T-helper 1 cell (primary cell): ENCODE results near the gene TMEM200C.
A peak's percentile ranks its signal among the peaks of the same experiment; 100 is the strongest.
"Not testable (repeated sequence)": the region's sequence is repeated elsewhere in the genome, so short reads cannot be mapped to it uniquely, and the experiment has no call there.

Experiments used
- DNase-seq, 5 donors: peaks; one replicate each; pipeline ENCODE4 v3.0.0-alpha.2; 2012 to 2020

TMEM200C gene

DNA sequence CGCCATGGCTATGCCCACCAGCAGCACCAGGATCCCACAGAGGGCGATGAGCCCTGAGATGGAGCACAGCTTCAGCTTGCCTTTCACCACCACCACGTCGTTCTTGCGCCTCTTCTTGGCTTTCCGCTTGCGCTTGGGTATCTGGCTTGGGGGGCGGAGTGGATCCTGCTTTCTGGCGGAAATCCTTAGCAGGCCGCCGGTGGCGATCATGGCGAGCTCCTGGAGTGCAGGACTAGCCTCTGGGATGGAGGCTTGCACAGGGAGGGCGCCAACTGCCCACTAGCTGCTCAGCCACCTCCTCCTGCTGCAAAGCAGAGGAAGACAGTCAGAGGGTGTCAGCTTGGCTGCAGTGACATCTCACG, 3.5 kb downstream of the TMEM200C start:
- DNase-seq, result no peak

DNA sequence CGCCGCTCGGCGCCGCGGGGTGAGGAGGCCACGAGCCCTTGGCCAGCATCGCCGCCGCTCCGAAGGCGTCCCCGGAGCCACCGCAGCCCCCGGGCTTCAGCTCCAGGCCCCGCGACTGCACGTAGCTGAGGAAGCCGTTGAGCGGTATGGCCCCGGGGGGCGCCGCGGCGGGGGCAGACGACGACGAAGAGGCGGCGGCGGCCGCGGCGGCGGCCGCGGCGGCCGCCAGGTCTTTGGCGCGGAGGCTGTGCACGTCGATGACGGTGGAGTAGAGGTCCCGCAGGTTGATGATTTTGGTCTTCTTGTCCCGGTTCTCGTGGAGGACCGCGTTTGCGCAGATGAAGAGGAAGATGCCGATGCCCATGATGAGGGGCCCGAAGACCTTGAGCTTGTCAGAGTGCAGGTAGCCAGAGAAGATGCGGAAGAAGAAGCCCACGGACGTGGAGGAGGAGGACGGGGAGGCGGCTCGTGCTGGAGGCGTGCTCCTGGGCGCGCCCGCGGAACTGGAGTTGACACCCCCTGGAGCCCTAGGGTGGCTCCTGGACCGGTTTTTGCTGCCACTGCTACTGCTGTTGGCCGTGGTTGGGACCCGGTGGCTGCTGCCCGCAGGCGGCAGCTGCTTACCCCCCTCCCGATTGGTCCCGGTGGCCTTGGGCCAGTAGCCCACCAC, 4.0 kb downstream of the TMEM200C start:
- no peak for DNase-seq

DNA sequence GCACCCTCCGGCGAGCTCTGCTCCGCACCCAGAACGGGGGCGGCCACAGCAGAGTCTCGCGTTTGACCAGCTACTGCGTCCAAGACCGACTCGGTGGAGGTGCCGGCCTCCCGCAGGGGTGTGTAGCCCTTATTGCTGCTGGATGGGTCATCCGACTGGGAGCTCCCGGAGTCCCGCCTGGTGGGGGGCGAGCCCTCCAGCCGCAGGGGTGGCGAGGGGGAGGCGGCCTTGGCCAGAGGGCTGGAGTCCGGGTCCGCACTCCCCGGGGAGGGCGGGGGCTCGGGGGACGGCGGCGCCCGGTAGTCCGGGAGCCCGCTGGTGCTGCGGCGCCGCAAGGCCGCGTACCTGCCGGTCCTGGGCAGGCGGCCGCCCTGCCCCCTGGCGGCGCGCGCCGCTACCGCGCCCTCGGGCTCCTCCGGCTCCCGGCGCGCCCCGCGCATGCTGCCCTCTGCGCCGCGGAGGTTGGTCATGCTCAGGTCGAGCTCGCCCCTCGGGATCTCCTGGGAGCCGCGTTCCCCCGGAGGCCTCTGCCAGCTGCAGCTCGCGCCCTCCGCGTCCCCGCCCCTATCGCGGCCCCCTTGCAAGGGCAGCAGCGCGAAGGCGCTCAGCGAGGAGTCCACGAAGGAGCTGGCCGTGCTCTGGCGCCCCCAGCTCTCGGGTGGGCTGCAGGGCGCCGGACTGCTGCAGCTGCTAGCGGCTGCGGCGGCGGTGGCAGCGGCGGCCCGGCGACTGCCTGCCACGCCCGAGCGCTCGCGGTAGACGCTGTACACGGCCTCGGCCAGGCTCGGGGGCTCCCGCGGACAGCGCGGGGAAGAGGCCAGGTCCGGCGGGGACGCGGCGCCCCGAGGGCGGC, 4.8 kb downstream of the TMEM200C start:
- peak in 3 of 5 donors; percentile 3 to 30 (median 19) for DNase-seq

- DNase-seq, result no peak
Measured at GRCh38 chr18:5885361-5885760, 10.0 kb downstream of the TMEM200C start.

DNA sequence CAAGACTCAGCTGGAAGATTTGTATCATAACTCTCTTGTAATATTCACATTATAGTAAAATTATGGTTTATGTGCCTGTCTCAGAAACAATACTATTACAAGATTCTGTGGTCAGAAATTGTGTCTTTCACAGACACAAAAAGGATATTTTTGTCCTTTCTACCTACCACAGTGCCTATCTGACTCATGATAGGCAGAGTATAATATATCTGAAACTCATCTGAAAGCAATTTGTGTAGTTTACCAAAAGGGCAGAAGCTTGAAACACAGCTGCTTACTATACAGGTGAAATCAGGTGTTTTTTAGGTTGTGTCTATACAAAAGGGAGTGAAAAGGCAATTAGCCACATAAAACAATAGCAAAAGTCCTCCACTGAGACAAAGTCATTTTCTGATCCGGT, 10.9 kb downstream of the TMEM200C start:
- DNase-seq, result no peak

GRCh38 chr18:5879479-5879882, 15.8 kb downstream of the TMEM200C start:
- DNase-seq, result no peak

DNA sequence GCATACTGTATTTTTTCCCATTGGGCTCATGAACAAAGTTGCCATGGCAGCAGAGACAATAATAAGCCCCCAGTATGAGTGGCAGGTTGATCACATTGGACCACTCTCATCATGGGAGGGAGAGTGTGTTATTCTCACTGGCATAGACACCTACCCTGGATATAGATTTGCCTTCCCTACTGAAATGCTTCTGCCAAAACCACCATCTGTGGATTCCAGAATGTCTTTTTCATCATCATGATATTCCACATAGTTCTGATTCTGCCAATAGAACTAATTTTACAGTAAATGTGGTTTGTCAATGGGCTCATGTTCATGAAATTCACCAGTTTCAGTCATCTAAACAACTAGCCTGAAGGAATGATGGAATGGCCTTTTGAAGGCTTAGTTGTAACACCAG, 18.4 kb downstream of the TMEM200C start:
- DNase-seq, result no peak

DNA sequence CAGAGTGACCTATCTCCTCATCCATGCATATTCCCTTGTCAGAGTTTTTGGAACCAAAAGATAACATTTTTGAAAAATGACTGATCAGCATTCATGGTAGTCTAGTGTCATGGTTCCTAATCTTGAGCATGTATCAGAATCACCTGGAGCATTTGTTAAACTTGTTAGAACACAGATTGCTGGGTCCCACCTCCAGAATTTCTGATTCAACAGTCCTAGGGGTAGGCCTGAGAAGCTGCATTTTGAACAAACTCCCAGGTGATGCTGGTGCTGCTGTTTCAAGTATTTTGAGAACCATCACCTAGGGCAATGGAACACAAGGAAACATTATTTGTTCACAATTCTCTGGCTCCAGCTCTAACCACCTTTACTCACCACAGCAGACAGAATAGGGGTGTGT, 21.0 kb downstream of the TMEM200C start:
- no peak for DNase-seq

GRCh38 chr18:5872886-5873285, 22.4 kb downstream of the TMEM200C start:
- DNase-seq, result no peak

DNA sequence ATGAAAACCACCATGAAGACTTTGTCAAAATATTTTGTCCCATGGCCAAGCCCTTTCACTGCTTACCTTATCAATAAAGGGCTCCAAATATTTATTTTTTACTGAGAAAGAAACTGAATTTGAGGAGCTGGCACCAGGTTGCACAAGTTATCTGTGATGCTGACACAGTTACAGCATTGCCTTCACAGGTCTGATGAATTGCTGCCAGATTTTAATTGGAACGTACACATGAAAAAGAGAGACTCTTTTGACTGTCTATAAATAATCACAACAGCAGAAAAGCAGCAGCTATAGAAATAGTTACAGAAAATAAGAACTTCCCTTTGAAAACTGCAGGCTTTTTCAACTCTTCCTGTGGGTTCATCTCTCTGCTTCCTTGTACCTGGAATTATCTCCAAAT, 23.9 kb downstream of the TMEM200C start:
- no peak for DNase-seq

DNA sequence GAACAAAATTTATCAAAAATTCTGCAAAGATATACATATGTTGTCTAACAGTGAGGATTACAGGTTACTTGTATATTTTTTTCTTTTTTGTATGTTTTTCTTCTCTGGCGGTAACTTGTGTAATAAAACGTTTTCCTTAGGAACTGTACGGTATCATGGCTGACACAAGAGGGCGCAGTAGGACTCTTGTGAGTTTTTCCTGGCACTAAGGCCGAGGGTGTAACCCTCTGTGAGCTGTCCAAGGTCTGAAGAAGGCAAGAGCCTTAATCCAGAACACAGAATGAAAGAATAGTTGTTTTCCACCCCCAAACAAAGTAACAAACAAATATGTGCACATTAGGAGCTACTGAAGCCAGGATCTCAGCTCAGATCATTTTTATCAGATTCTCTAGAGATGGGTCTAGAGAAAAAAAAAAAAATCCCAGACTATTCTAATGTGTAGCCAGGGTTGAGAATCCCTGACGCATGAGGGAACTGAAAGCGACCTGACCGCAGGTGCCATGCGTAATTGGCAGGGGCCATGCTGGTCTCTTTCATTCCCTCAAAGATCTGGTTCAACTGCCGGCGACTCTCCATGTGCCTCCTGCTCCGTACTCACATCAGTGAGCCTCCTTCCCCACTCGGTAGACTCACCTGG, 27.0 kb downstream of the TMEM200C start:
- DNase-seq, result peak in 1 of 5 donors; percentile 43

DNA sequence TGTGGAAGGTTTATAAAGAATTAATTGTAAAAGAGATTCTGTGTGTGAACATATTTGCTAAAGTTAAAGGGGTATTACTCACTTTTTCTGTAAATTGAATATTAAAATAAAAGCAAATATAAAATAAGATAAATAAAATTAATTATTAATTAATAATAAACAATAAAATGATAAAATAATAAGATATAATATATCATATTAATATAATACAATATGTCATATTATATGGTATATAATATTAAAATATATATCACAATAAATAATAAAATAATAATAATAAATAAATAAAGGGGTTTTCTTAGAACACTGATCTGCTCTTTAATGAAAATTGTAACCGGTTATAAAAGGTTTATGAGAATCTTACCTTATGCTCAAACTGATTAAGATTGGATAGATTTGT, 29.8 kb downstream of the TMEM200C start:
- no peak for DNase-seq

DNA sequence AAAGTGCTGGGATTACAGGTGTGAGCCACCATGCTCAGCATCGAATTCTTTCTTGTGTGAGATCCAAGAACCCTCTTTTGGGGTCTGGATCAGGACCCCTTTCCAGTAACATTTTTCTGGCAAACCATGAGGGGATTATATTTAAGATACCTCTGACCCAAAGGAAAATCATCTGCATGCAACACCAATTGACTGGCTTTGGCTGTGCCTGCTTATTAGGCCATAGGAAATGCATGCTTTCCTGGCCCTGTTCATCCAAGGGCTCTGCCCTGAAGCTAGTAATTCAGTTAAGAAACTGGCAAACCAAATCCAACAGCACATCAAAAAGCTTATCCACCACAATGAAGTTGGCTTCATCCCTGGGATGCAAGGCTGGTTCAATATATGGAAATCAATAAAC, 33.2 kb downstream of the TMEM200C start:
- DNase-seq, result not testable (repeated sequence)

DNA sequence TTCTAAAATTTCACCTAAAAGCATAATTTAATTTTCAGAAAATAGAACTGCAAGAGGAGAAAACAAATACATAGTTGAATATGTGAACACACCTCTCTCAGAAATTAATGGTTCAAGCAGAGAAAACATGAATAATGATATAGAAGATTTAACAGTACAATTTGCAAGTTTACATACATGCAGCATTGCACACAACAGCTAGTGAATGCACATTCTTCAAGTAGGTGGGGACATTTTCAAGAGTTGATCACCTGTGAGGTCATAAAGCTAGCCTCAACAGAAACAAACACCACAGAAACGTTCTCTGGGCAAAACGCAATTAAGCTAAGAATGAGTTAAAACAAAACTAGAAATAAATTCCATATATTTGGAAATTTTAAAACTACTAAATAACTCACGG, 38.1 kb downstream of the TMEM200C start:
- no peak for DNase-seq

DNA sequence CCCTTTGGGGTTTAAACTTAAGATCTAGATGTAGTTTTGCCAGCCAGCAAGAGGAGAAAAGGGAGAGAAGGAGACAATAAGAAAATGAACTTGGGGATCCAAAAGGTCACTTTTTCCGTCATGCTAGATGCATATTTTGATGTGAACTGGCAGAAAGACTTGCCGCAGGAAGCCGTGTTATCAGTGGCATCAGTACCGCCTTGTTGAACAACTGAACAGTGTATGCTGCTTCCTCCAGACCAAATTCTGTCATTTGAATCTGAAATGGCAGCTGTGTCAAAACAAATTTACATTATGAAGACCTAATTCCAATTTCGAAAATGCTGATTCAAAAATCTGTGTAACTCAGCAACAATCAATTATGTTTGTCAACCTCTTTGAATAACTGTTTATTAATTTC, 42.1 kb downstream of the TMEM200C start:
- DNase-seq, result no peak

DNA sequence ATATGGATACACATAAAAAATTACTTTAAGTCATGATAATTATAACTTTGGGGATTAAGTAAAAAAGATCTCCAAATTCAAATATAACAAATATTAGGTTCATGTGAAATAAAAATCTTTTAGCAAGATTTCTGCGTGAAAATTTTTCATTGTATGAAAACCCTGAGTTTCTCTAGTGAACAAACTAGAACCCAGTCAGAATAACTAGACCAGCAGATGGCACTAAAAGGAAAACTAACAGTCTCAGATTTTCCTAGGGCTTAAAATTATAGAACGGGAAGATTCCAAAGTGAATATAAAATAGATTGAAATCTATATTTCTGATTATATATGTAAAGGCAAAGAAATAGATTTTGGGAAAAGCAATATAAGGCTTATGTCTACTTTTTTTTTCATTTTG, 43.3 kb downstream of the TMEM200C start:
- DNase-seq, result no peak

DNA sequence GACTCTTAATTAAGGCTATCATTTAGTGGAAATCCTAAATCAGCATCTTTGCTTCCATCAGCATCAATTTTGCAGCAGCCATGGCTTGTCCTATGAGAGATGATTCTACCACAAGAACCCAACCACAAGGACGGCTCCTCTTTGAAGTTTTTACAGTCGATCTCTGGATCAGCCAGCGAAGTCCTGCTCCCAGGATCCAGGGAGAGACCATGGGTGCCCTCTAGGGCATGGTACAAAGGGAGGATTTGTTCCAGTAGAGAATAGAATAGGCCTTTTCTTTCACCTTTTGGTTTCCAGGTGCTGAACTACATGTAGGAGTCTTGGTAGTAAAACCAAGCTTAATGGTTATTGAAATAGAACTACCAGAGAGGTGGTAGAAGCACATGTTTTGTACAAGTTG, 52.7 kb downstream of the TMEM200C start:
- no peak for DNase-seq

DNA sequence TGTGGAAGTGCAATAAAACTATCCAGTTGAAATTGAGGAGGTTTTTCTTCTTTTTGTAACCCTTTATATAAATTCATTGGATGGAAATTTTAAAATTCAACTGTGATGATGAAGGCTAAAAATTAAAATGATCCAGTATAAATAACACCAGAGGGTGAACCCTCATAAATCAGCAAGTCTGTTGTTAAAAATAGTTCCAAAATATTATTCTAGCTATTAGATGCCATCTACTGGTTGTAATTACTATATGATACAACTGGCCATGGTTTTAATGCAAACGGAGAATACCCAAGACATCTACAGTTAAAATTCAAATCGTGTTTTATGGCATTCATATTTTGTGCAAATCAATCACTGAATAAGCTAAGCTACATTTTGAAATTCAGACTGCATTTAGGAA, 53.8 kb downstream of the TMEM200C start:
- DNase-seq, result no peak

DNA sequence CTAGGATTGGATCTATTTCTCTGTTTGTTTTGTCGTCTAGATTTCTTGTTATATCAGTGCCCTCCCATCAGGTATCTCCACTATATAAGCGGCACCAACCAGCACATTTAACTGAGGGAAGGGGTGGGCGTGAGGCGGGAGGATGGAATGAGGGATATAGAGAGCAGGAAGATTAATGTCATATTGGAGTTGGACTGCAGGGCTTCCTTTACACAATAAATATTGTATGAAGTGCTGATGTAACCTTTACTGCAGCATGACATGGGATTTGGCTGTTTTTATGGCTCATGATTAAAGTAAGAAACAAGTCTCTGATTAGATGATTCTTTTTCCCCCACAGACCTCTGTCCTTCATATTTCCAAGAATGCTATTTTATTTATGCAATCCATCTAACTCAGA, 54.8 kb downstream of the TMEM200C start:
- no peak for DNase-seq

GRCh38 chr18:5840025-5840424, 55.3 kb downstream of the TMEM200C start:
- DNase-seq, result no peak

GRCh38 chr18:5839102-5839501, 56.2 kb downstream of the TMEM200C start:
- DNase-seq, result no peak
